Activated naive CD4-positive, alpha-beta T cell treated with anti-CD3 and anti-CD28 coated beads, Interleukin-2, amount 50 U/mL, for 16 hours (primary cell): ENCODE measurements around the gene MYO5A.

Experiments
- DNase-seq: peaks from one replicate; pipeline ENCODE4 v3.0.0-alpha.2; 2020

The MYO5A gene

DNA sequence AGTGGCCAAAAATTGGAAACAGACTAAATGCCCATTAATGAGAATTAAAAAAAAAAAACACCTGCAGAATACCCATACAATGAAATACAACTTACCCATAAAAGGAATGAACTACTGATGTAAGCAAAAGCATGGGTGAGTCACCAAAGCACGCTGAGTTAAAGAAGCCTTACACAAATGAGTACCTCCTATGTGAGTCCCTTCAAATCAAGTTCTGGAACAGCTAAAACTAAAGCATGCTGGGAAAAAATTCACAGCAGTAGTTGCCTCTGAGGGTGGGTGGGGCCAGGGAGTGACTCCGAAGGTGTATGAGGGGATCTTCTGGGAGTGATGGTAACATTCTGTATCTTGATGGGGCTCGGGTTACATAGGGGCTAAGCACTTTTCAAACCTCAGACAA lies 244.5 kb downstream of the MYO5A start:
- DNase-seq, result no peak

DNA sequence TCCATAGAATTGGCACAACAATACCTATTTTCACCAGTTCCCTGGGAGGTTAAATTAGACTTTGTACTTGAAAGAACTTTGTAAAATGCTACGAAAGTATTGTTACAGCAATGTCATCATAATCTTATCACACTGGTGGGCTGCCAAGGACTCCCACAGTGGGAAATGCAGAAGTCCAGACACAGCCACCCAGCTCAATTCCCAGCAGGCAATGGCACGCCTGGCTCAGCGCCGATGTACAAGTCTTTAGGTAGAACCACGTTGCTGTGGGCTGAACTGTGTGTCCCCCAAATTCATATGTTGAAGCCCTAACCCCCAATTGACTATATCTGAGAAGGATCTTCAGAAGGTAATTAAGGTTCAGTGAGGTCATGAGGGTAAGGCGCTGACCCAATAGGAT lies 245.4 kb downstream of the MYO5A start:
- no peak for DNase-seq

DNA sequence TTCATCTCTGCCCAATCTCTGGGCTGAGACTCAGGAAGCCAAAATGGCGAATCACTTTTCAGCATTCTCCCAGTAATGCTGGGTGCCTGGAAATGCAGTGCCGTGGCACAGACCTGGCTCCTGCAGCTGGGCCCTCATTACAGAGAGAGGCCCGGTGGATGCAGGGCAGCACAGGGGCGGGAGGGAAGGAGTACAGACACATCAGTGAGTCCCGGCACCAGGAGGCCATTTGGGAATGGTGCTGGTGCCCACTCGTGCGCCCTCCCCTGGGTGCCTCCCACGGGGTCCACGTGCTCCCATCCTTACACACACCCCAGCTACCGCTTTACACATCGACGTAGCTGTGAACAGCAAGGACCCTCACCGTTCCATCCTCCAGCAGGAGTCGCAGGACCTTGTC lies 246.3 kb downstream of the MYO5A start:
- DNase-seq, result no peak

DNA sequence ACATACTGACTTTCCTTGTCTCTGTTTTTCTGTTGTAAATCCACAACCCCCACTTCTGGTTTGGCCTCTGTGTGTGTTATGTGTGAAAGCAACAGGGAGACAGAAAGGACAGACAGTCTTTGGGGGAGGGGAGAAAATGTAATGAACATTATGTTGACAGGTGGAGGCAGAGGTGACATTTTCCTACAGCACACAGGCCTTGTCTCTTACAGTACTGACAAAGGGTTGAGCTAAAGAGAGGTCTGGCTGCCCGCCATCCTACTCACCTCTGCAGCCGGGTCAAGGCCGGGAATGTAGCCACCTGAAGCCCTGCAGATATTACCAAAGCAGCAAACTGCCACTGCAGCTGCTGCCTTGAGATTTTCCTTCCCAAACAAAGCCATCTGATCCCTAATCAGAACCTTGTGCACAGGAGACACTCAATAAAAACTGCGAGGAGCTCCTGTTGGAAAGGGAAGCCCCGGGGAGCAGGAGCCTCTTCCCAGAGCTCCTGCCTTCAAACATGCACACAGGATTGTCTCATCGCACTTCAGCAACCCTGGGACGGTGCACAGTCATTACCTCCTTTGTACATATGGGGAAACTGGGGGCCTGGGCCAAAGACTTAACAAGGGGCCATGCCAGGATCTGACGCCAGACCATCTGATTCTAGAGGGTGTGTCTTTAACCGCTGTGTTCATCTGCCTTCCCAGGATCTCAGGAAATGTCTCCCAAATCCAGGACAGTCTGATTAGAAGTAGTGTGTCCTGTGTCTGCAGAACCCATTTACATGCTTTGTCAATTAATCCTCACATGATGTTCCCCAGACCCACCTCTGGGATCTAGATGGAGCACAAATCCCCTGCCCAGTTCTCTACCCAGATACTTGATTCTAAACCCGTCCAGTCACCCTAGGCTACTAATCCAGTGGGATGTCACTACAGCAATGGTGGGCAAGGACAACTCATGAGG lies 247.3 kb downstream of the MYO5A start:
- no peak for DNase-seq

DNA sequence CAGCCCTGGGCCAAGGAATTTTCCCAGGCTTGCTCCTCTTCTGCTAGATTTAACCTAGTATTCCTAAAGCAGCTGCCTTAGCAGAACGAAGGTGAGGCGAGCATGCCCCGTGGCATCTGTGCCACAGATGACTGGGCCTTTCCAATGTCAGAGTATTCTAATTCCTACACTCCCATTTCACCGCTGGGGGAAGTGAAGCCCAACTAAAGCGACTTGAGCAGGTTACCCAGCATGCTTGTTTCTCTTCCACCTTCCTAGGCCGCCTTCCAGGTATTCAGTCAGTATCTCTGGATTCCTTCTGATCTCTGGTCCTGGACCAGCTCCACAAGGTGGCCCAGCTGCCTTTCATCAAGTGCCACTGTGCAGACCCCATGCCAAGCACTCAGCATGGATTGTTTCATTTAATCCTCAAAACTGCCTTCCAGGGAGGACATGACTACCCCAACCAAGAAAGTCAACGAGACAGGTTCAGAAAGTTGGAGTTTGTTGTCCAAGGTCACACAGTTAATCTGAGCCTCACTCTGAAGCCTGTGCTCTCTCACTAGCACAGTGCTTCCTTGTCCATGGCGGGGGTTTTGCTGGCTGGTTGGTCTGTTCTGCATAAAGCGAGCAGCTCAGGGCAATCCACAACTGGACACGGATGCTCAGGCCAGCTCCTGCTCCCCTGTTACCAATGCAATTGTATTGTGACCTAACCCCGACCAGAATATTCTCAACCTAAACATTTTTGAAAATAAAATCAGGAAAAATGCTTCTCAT lies 248.2 kb downstream of the MYO5A start:
- DNase-seq, result no peak

DNA sequence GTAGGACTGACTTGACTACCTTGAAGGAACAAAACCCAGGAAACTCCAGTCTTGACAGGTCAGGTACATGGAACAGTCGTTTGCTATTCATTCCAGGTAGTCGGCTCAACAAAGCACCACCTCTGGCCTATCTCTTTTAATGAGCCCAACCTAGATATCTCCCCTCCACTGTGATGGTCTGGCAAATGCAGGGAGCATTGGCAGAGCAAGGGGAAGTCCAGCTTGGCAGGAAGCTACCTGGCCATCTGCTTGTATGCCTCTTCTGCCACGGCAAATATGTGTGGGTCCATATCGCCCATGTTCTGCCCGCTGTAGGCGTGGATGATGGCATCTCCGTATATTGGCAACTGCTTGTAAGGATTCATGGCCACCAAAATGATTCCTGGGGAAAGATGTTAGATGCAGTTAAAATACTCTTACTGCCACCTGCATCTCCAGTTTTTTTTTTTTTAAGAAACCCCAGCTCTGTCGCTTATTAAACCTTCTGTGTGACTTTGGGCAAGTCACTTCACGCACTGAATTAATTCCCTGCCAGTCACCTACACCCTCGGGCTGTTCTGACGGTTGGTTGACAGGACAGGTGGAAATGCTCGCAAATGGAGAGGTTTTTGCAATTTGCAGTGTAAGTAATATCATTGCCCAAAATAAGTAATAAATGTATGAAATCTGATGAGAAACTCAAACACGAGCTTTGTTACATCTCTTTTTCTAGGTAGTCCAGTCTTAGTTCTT lies 249.9 kb downstream of the MYO5A start:
- DNase-seq, result no peak

DNA sequence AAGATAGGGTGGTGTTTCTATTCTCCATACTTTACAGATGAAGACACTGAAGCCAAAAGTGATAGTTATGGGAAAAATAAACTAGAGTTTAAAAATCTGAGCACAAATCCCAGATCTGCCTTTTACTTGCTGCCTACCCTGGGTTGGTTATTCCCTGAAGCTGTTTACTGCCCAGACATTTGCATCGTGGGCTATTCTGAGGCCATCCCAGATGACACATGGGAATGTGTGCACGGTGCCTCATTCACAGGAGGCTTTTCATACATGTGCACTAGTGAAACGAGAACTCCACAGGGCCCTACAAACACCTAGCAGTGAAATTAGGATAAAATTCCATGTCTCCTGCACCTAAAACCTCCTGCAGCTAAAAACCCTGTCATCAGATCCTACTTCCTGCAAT lies 250.5 kb downstream of the MYO5A start:
- DNase-seq, result no peak

DNA sequence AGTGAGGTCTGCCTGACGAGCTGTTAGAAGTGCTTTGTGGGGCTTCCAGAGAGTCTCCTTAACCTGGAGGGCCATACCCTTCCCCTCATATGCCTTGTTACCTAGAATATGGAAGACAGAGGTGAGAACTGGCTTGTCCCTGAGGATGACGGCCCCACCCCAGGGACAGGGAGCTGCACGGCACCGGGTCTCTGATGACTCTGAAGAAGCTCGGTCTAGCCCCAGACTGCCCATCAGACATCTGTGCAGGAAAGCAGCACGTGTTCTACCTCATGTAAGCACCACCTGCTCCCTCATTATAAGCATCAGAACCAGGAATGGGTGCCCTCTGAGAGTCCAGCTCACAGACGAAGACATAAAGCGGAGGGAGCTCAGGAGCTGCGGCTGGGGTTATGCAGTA lies 251.1 kb downstream of the MYO5A start:
- DNase-seq, result no peak

DNA sequence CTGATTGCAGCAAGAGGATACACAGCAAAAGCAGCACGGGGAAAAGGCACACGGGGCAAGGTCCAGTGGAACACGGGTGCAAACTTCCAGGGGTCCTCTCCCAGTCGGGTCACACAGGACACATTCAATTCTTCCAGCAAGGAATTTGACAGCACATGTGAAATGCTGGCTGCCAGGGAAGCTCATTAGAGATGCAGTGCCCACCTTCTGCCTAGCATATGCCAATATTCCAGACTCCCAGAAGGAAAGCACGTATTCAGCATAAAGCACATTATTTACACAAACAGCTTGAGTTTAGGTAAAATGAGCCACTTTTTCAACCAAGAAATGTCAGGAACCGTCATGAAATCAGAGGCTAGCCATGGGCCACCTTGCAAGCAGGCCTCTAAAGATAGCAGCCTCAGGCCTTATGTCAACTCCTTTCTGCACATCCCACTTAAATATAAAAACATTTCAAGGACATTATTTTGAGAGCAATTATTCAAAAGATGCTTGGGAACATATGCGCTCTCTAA lies 252.4 kb downstream of the MYO5A start:
- DNase-seq, result no peak

DNA sequence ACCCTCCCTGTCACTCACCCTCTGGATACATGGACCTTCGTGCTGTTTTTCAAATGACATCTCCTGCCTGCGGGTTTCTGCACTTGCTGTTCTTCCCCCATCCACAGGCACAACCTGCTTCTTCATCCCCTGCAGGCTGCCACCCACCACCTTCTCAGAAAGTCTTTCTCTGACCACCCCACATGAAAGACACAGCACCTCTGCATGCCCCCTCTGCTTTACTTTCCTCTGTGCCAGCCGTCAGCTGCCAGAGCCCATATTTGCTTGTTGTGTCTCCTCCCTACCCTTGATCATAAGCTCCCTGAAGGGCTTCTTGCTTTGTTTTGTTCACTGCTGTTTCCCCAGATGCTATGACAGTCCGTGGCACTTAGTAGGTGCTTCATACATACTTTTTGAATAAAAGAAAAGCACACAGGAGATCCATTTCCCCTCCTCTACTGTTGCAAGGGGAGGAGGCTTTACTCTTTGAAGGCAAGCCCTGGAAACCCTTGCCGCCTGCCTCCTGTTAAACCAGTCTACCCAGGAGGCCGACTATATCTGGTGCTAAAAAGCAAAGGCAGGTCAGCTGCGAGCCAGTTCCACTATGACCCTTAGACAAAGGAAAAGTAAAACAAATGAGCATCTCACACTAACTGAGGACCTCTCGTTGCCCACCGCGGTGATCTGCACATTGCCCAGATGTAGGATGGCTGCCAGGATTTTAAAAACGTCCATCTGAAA lies 265.0 kb downstream of the MYO5A start:
- DNase-seq, result no peak

DNA sequence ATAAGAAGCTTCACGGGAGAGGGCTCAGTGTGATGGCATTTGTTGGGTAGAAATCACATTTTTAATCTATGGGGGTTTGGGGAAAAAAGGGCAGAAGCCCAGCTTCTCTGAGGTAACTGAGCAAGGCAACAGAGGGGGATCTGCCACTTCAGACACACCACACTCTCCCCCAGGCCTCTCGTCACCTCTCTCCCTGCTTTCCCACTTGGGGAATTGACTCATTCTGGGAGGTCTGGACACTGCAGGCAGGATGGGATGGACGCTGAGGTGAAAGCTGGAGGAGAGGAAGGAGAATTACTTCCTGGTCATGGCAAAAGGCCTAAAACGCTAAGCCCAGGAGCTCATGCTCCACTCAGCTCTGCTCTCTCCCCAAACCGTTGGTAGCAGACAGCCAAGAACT lies 266.3 kb downstream of the MYO5A start:
- no peak for DNase-seq

DNA sequence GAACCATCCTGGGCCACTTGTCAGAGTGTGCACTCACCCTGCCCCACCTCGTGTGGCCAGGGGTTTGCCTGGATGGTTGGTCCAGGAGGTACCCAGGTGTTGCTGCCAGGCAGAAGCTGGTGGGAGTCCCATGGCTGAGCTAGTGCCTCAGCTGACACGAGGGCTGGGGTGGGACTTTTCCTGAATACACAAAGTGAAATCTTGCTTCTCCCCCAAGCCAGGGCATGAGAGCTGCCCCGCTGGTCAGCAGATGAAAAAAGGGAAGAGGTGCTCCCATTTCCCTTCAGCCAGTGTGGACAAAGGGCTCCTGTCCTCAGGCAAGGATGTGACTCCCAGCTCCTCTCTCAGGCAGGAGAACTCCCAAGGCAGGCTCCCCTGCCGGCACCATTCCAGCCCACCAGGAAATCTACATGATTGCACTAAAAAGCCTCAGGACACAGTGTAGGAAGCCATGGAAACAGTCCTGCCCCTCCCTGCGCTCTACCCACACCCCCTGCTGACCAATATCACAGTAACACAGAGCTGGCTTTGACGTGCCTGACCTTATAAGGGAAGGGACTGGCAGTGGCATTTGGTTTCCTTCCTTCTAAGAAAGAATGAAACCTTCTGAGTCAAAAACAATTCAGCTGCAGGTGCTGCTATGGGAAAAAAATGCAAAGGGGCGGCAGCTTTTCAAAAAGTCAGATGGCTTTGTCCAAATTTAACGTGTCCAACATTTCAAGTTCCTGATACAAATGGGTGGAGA lies 267.0 kb downstream of the MYO5A start:
- peak; percentile 42 for DNase-seq

DNA sequence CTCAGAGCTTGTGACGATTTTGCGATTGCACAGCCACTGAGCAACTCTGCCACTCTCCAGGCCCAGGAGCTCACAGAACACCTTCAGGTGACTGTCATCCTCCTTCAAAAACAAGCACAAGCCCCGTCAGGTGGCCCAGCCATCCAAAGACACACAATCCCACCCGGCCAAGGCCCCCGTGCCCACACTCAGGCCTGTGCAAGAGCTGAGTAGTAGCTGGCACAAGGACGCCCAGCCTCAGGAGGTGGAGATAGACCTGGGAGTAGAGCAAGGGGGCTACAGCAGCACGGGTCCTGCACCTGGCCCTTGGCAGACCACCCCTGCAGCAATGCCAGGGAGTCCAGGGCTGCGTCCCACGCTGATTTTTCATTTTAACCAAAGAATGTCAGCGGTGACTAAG lies 267.7 kb downstream of the MYO5A start:
- no peak for DNase-seq

DNA sequence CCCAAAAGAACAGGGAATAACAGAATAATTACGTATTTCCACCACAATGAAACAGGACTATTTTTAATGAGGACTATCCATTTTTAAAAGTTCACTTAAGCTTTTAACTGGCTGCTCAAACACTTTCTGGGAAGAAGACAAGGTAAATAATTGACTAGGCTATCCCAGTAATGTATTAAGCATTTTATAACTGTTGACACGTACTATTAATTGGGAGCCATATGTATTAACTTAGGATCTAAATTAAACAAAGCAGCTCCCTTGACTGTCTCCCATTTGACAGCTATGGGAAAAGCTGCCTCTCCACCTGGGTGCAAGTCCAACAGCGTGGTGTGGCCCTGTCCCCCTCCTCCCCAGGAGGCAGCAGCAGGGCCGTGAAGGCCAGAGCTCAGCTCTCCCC lies 269.2 kb downstream of the MYO5A start:
- DNase-seq, result no peak

DNA sequence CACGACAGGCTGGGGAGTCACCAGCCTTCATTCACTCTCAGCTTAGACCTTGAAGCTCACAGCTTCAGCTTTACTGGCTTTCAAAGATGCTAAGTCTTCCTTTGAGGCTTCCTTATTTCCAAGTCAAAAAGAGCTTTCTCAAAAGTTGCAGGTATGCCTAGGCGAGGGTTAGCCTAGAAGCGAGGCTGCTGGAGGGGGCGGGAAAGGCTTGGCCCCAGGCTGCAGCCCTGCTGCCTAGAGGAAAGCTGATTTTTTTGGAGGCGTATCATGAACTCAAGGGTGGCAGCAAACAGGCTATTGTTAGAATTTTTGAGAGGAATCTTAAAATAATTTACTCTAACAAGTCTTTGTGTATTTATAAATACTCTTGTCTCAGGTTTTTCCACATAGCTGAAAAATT lies 270.2 kb downstream of the MYO5A start:
- no peak for DNase-seq

DNA sequence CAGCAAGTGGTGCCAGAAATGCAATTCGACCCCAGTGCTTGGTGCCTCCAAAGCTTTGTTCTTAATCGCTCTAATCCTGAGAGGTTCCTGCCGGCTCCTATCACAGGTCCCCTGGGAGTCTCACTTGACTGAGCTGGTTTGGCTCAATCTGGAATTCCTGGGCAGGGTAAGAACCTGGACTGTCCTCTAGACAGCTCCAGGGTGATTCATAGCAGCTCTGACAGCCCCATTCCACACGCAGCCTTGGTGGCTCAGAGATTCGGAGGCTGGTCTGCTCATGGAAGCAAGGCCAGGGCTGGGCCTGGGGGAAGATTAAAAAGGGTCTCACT lies 271.0 kb downstream of the MYO5A start:
- no peak for DNase-seq
